Activated CD4-positive, alpha-beta T cell treated with anti-CD3 and anti-CD28 coated beads for 36 hours (primary cell): Measurements from ENCODE around the gene RAD23A. TPM values are rescaled to one million over a fixed set of nuclear protein-coding genes. Genes with fewer than 3 reads are reported as not detected.

Experiments used
- ATAC-seq: fragments of 200-7000 bp; cut with Tn5 transposase; one replicate; pipeline ENCODE4 v1.10.0; 2021; ENCODE audit warnings: mild to moderate bottlenecking, moderate library complexity
- CTCF ChIA-PET: fragments of 350-600 bp; sonication (Branson Sonifier 250); formaldehyde crosslinking; loops from one replicate; lab custom pipeline; 2021; ENCODE audit warnings: antibody characterized with exemption; lab: Charles Lee
- POLR2A ChIA-PET: fragments of 350-600 bp; sonication (Branson Sonifier 250); formaldehyde crosslinking; loops from one replicate; lab custom pipeline; 2021; ENCODE audit warnings: antibody characterized with exemption, inconsistent platforms; lab: Charles Lee
- DNase-seq: peaks from one replicate; pipeline ENCODE4 v3.0.0-alpha.2; 2020
- H3K27ac Mint-ChIP-seq: one replicate; pipeline ENCODE4 v1.8.0; 2021; ENCODE audit warnings: mixed read lengths
- H3K27me3 Mint-ChIP-seq: one replicate; pipeline ENCODE4 v1.8.0; 2021; ENCODE audit warnings: mixed read lengths
- H3K36me3 Mint-ChIP-seq: one replicate; pipeline ENCODE4 v1.8.0; 2021; ENCODE audit warnings: low read depth, mixed read lengths
- H3K4me1 Mint-ChIP-seq: one replicate; pipeline ENCODE4 v1.8.0; 2021; ENCODE audit warnings: mixed read lengths
- H3K4me3 Mint-ChIP-seq: one replicate; pipeline ENCODE4 v1.8.0; 2021; ENCODE audit warnings: mild to moderate bottlenecking, moderate library complexity, mixed read lengths
- H3K9me3 Mint-ChIP-seq: one replicate; pipeline ENCODE4 v1.8.0; 2021; ENCODE audit warnings: low read depth, mixed read lengths
- intact Hi-C, 2 experiments: fragments of 100-400 bp; cut with DNase I in 1 of 2; cut with micrococcal nuclease in 1 of 2; formaldehyde crosslinking; loops; one replicate each; pipeline versions ENCODE4 v1.14.2 to v1.15.1; 2022 to 2024; cut with DNase I, micrococcal nuclease
- total RNA-seq, 2 experiments: library from RNA; stranded (reverse); gene quantifications; one replicate each; pipeline ENCODE4 v1.2.3, GENCODE V29; 2021

The RAD23A gene
- total RNA-seq, 2 experiments from 2014 or later = 189 to 265 TPM

DNA sequence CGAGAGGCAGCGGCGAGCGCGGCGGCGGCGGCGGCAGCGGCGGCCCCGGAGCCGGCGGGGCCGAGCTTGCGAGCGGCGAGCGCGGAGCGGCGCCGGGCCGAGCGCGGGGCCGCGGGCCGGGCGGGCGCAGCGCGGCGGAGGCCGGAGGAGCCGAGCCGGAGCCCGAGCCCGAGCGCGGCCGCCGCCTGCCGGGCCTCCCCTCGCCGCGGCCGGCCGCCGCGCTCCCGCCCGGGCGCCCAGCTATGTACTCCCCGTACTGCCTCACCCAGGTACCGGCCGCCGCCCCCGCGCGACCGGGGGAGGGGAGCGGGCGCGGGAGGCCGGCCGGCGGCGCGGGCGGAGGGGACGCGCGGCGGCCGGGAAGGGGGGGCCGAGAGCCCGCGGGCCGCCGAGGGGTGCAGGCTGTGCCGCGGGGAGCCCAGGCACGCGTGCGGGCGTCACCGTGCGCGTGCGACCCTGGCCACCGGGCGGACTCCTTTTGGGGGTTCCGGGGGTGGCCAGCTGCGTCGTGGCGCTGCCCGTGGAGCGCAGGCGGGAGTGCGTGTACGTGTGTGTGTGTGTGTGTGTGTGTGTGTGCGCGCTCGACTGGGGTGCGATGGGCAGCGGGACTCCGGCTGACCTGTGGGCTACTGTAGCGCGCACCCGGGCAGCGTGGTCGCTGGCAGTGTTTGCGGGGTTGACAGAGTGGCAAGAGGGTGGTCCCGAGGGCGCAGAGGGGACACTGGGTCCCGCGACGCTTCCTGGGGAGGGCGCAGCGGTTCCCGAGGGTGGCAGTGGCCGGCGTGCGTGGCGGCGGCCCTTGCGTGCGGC lies 50.1 kb downstream of the RAD23A start:
- ATAC-seq (peak; percentile 28), DNase-seq (peak; percentile 35)
- Mint-ChIP-seq H3K4me1 (peaks cover 7% of the 10 kb centered on the region), H3K9me3 (no peaks in the 10 kb centered on the region), H3K4me3 (peak overlapping the region; percentile 71), H3K27me3 (peaks cover 5% of the 10 kb centered on the region), H3K36me3 (no peaks in the 10 kb centered on the region), H3K27ac (no peak overlapping the region)
- CTCF ChIA-PET = interaction anchor here (0.7 to 0.8 kb wide), 2 partner anchors 31 to 47 kb away, joined by 3 read pairs; no protein-coding TSS in a partner anchor
- POLR2A ChIA-PET = interaction anchor here (0.5 kb wide), 1 partner anchor 74 kb away, joined by 5 read pairs; no protein-coding TSS in a partner anchor
- intact Hi-C loops = loop anchor here in 1 of 2 experiments (1.0 to 2.0 kb wide), 2 partner anchors 12 to 17 kb away; no protein-coding TSS in a partner anchor

DNA sequence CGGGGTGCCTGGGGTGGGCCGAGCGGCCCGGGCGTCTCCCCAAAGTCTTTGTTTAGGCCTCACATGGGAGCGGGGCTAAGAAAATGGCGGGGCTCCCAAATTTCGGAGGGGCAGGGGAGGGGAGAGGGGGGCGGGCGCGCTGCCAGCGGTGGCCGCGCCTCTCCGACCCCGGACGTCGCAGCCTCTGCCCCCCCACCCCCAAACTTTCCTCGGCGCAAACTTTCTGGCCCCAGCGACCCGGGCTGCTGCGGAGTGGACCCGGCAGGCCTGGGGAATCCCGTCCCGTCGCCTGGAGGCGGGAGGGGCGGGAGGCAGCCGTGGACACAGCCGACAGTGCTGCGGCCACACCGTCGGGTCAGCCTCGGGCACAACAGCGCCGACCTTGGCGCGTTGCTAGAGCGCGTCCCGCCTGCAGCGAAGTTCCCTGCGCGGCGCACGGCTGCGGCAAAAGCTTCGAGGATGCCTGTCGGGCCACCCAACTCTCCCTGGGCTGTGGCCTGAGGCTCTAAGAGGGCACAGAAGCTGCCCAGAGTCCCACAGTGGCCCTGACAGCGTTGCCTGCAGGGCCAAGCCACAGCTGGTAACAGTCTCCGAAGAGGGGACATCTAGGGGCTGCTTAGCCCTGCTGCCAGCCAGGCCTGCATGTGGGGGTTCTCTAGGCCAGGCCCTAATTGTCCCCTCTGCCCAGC lies 50.9 kb downstream of the RAD23A start:
- ChIA-PET CTCF (no interaction called here), POLR2A (no interaction called here)
- H3K36me3 Mint-ChIP-seq = no peaks in the 10 kb centered on the region
- H3K27me3 Mint-ChIP-seq = peaks cover 5% of the 10 kb centered on the region
- DNase-seq (no peak), ATAC-seq (no peak)
- H3K4me3 Mint-ChIP-seq = peak overlapping the region; percentile 43
- H3K4me1 Mint-ChIP-seq = peaks cover 7% of the 10 kb centered on the region
- no peak overlapping the region for H3K27ac Mint-ChIP-seq
- no peaks in the 10 kb centered on the region for H3K9me3 Mint-ChIP-seq
- intact Hi-C loops = no loop called here

DNA sequence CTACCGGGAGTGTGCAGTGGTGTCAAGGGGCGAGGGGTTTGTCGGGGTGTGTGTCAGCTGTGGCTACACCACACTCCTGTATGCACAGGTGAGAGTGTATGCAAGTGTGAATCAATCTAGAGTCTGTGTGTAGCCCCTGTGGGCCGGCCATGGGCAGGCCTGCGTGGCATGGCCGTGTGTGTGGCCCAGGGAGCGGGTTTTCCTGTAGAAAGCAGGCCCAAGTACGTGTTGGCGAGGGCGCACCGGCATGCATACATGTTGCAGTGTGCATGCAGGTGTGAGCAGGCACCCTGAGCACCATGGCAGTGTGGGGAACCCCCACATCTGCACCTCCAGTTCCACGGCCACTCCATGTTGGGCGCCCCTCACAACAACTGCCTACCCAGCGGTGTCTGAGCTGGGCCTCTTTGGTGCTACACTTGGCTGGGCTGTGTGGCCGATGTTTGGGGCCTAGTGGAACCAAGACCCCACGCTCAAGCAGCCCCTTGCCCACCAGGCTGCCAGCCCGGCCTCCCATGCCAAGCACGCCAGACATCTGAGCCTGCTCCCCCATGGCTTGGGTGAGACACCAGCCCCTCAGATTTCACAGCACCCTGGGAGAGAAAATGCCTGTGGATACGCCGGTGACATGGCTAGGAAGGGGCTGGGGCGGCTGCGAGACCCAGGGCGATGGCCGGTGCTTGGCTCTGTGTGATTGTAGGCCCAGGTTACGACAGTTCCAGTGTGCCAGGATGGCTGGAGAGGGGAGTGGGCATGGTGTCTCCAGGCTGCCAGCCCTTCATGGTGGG lies 51.7 kb downstream of the RAD23A start:
- peaks cover 5% of the 10 kb centered on the region for H3K27me3 Mint-ChIP-seq
- H3K4me3 Mint-ChIP-seq = peak overlapping the region; percentile 43
- ChIA-PET CTCF (interaction anchor here (0.6 kb wide), 1 partner anchor 348 kb away, joined by 3 read pairs; no protein-coding TSS in a partner anchor), POLR2A (no interaction called here)
- DNase-seq = no peak
- ATAC-seq = no peak
- intact Hi-C loops = no loop called here
- peaks cover 7% of the 10 kb centered on the region for H3K4me1 Mint-ChIP-seq
- H3K9me3 Mint-ChIP-seq = no peaks in the 10 kb centered on the region
- no peak overlapping the region for H3K27ac Mint-ChIP-seq
- no peaks in the 10 kb centered on the region for H3K36me3 Mint-ChIP-seq

DNA sequence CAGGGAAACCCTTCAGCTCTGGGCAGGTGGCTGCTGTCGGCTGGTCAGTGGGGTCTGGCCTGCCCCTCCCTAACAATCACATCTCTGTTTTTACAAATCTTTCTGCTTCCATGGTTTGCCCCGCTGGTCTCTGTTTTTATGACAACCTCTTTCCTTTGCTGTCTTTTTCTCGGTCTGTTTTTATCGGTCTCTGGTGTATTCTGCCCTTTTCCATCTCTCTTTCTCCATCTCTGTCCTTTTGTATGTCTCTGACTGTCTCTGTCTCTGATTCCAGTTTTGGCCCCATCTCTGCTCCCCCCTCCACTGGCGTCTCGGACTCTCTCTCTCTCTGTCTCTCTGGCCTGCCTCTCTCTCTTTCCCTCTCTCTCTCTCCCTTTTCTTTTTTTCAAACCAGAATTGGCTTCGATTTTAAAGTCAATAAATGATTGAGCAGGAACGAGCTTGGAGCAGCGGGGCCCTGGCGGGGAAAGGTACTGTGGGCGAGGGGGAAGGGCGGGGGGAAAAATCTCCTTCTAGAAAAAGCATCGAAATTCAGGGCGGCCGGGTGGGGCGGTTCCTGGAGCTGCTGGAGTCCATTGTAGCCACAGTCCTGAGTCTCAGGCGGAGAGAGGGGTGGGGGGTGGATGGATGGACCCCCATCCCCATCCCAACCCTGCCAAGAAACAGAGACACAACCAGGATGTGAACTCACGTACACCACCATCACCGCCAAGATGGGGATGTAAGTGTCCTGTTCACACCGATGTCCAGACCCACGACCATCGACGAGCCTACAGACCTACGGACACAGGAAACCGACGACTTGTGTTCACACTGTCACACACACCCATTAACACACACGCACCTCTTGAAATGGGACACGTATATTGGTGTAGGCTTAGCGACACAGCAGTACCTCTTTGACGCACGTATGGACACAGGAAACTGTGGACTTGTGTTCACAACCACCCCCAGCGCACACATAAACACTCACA lies 52.6 kb downstream of the RAD23A start:
- peaks cover 7% of the 10 kb centered on the region for H3K4me1 Mint-ChIP-seq
- DNase-seq (no peak), ATAC-seq (no peak)
- H3K27me3 Mint-ChIP-seq = peaks cover 5% of the 10 kb centered on the region
- no peaks in the 10 kb centered on the region for H3K36me3 Mint-ChIP-seq
- H3K4me3 Mint-ChIP-seq = no peak overlapping the region
- intact Hi-C loops = no loop called here
- ChIA-PET POLR2A (no interaction called here), CTCF (interaction anchor here (0.6 kb wide), 1 partner anchor 349 kb away, joined by 3 read pairs; no protein-coding TSS in a partner anchor)
- no peaks in the 10 kb centered on the region for H3K9me3 Mint-ChIP-seq
- no peak overlapping the region for H3K27ac Mint-ChIP-seq

DNA sequence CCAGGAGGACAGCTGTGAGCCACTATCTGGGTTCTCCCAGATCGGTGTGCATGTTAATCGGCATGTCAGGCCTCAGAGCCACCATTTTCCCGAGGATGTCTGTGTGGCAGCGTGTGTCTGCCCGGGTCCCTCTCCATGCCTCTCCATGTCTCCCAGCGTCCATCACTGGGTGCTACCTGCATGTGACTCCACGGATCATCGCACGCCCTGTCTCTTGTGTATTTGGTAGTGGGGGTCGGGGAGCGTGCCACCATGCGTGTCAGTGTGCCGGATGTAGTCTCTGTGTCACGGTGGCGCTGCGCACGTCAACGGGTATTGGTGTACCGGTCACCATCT lies 55.5 kb downstream of the RAD23A start:
- no peaks in the 10 kb centered on the region for H3K9me3 Mint-ChIP-seq
- no peaks in the 10 kb centered on the region for H3K4me1 Mint-ChIP-seq
- ATAC-seq (no peak), DNase-seq (no peak)
- no peaks in the 10 kb centered on the region for H3K27me3 Mint-ChIP-seq
- no peaks in the 10 kb centered on the region for H3K36me3 Mint-ChIP-seq
- no peak overlapping the region for H3K27ac Mint-ChIP-seq
- POLR2A ChIA-PET = no interaction called here
- H3K4me3 Mint-ChIP-seq = no peak overlapping the region
- intact Hi-C loops = no loop called here
- CTCF ChIA-PET = interaction anchor here (0.5 kb wide), 1 partner anchor 238 kb away, joined by 3 read pairs; no protein-coding TSS in a partner anchor

DNA sequence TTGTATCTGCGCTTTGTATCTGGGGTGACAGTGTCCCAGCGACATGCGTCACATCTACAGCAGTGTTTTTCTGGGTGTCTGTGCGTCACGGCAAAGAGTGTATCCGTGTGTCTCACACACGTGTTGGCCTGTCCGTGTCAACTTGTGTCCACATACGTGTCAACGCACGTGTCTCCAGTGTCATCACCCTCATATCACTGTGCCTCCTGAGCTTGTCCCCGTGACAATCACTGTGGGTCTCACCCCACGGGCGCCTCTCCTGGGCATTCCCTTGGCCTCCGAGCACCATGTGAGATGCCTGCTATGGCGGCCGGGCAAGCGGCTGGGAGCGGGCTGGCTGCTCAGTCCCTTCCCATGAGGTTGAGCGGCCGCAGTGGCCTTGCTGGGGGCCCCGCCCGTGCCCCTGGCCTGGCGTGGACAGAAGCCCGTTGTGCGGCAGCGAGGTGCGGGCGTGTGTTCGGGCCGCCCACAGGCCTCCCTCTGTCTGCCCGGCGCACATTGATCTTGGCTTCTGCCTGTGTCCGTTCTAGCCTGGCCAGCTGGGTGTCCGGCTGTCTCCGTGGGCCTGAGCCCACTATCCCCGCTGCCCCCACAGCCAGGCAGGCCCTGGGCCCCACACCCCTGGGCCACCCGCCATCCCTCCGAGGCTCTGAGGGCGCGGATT lies 56.0 kb downstream of the RAD23A start:
- CTCF ChIA-PET = interaction anchor here (0.5 to 1.0 kb wide), 2 partner anchors 36 to 239 kb away, joined by 3 read pairs; no protein-coding TSS in a partner anchor
- no peak overlapping the region for H3K4me3 Mint-ChIP-seq
- H3K36me3 Mint-ChIP-seq = no peaks in the 10 kb centered on the region

DNA sequence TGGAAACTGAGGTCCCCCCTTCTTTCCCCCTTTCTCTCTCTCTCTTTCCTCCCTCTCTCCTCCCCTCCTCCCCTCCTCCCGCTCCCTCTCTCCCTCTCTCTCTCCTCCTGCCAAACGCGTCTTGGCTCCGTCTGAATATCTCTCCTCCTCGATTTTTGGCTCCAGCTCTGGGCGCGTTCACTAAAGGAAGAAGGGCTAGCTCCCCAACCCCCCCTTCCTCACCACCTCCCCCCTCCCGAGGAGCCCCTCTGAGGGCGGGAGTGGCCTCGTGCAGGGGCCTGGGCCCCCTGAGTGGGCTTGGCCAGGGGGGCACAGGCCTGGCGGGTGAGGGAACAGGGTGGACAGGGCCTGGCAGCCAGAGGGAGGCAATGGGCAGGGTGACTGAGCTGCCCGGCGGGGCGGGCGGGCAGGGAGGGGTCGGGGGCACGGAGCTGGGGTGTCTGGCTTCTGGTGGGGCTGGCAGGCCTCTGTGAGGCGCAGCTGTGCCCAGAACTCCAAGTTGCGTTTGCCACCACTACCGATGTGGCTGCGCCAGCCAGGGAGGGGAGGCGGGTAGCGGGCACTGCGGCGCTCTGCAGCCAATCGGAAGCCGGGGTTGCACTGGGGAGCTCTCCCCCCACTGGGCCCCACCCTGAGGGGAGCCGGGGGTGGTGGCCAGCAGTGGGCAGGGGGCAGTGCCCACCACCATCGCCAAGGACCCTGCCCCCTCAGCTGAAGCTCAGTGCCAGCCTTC lies 56.7 kb downstream of the RAD23A start:
- POLR2A ChIA-PET = no interaction called here
- no peaks in the 10 kb centered on the region for H3K9me3 Mint-ChIP-seq
- no peak for ATAC-seq

More for the DNA sequence above, 56.0 kb downstream of the RAD23A start:
- Mint-ChIP-seq H3K27ac (no peak overlapping the region), H3K9me3 (no peaks in the 10 kb centered on the region), H3K27me3 (no peaks in the 10 kb centered on the region), H3K4me1 (no peaks in the 10 kb centered on the region)
- POLR2A ChIA-PET = no interaction called here
- intact Hi-C loops = no loop called here
- DNase-seq (no peak), ATAC-seq (no peak)

DNA sequence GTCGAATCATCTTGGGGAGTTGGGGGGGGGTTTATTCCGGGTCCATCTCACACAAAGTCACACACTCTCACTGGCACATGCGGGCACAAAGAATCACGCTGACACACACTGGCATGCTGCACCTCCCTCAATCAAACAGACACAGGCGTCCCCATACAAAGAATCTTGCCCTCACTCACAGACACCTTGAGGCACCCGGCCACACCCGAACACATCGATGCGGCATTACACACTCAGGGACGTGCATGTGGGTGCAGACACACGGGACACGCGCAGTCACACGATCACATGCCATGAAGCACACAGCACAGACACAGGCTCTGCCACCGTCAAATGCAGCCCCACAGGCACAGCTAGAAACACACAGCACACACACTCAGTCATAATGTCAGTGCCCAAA lies 57.4 kb downstream of the RAD23A start:
- peaks cover 3% of the 10 kb centered on the region for H3K27me3 Mint-ChIP-seq

More for the DNA sequence above, 56.7 kb downstream of the RAD23A start:
- CTCF ChIA-PET = interaction anchor here (1.0 kb wide), 1 partner anchor 37 kb away, joined by 3 read pairs; no protein-coding TSS in a partner anchor
- no peak overlapping the region for H3K27ac Mint-ChIP-seq
- no peak overlapping the region for H3K4me3 Mint-ChIP-seq
- intact Hi-C loops = no loop called here
- H3K4me1 Mint-ChIP-seq = no peaks in the 10 kb centered on the region
- no peak for DNase-seq
- no peaks in the 10 kb centered on the region for H3K27me3 Mint-ChIP-seq
- H3K36me3 Mint-ChIP-seq = no peaks in the 10 kb centered on the region

More for the DNA sequence above, 57.4 kb downstream of the RAD23A start:
- Mint-ChIP-seq H3K27ac (no peak overlapping the region), H3K4me1 (no peaks in the 10 kb centered on the region), H3K9me3 (no peaks in the 10 kb centered on the region), H3K36me3 (no peaks in the 10 kb centered on the region), H3K4me3 (no peak overlapping the region)
- CTCF ChIA-PET = interaction anchor here (0.7 kb wide), 1 partner anchor 58 kb away, joined by 3 read pairs; no protein-coding TSS in a partner anchor
- no peak for DNase-seq
- POLR2A ChIA-PET = no interaction called here
- intact Hi-C loops = no loop called here
- no peak for ATAC-seq
